Measurements from ENCODE around the gene AGO3.

DNA sequence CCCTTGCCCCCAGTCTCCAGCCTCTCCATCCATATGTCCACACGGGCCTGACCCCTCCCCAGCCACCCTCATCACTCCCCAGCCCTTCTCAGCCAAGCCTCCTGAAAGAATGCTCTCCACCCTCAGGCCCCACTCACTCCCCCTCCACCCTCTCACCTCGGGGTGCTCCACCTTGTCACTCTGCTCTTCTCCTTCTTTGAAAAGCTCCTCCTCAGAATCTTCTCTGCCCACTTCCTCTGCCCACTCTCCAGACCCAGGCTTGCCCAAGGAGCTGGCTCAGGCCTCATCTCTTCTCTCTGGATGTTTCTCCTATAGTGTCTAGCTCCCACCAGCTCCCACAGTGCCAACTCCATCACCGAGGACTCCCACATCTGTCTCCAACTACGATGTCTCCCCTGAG lies 180.2 kb downstream of the AGO3 start:
- TF ChIP-seq, protein P1, sequence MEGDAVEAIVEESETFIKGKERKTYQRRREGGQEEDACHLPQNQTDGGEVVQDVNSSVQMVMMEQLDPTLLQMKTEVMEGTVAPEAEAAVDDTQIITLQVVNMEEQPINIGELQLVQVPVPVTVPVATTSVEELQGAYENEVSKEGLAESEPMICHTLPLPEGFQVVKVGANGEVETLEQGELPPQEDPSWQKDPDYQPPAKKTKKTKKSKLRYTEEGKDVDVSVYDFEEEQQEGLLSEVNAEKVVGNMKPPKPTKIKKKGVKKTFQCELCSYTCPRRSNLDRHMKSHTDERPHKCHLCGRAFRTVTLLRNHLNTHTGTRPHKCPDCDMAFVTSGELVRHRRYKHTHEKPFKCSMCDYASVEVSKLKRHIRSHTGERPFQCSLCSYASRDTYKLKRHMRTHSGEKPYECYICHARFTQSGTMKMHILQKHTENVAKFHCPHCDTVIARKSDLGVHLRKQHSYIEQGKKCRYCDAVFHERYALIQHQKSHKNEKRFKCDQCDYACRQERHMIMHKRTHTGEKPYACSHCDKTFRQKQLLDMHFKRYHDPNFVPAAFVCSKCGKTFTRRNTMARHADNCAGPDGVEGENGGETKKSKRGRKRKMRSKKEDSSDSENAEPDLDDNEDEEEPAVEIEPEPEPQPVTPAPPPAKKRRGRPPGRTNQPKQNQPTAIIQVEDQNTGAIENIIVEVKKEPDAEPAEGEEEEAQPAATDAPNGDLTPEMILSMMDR (IDR thresholded peaks at IDR 0.05), result no peak
- no peak for TF ChIP-seq SIN3A (IDR thresholded peaks at IDR 0.05; ENCODE audit: borderline replicate concordance, insufficient read depth, low read depth, low read length)
- no peak for TF ChIP-seq POLR2AphosphoS5 (IDR thresholded peaks at IDR 0.05; ENCODE audit: low read depth, low read length)
- no peak for TF ChIP-seq REST (IDR thresholded peaks at IDR 0.05; ENCODE audit: insufficient read depth in 1 of 2, low read depth in 2 of 2, low read length in 1 of 2)
- TF ChIP-seq TCF7L2 (IDR thresholded peaks at IDR 0.05; ENCODE audit: low read depth, low read length), result no peak

Data from Panc1 (cell line).